Tibial nerve (tissue), 4 donors: Measurements from ENCODE around the gene MYCL.

Experiments
- EP300 ChIP-seq, 2 donors: sonication (generic); formaldehyde crosslinking; IDR thresholded peaks; one replicate each; pipeline ENCODE4 v1.6.1; 2017; ENCODE audit warnings: antibody characterized with exemption in 2 of 2, mild to moderate bottlenecking in 1 of 2
- POLR2A ChIP-seq, 2 donors: fragments of 450-650 bp; IDR thresholded peaks; one replicate each; pipeline ENCODE4 v1.6.1; 2017; ENCODE audit warnings: antibody characterized with exemption in 2 of 2, mild to moderate bottlenecking in 2 of 2, moderate library complexity in 2 of 2
- TF ChIP-seq, protein P1 (sequence below), 5 experiments: fragments of 200-600 bp in 3 of 5; fragments of 450-650 bp in 2 of 5; sonication (generic) in 3 of 5; IDR thresholded peaks; one replicate each; pipeline ENCODE4 v1.5.1; 2016 to 2019; ENCODE audit warnings: antibody characterized with exemption in 5 of 5, mild to moderate bottlenecking in 3 of 5, moderate library complexity in 2 of 5

DNA sequence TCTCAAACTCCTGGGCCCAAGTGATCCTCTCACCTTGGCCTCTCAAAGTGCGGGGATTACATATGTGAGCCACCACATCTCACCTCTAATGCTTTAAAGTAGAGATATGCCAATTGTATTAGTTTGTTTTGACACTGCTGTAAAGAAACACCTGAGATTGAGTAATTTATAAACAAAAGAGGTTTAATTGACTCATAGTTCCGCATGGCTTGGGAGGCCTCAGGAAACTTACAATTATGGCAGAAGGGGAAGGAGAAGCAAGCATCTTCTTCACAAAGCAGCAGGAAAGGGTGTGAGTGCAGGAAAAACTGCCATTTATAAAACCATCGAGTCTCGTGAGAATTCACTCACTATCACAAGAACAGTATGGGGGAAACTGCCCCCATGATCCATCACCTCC is 3.5 kb upstream of the MYCL start:
- TF ChIP-seq, protein P1, sequence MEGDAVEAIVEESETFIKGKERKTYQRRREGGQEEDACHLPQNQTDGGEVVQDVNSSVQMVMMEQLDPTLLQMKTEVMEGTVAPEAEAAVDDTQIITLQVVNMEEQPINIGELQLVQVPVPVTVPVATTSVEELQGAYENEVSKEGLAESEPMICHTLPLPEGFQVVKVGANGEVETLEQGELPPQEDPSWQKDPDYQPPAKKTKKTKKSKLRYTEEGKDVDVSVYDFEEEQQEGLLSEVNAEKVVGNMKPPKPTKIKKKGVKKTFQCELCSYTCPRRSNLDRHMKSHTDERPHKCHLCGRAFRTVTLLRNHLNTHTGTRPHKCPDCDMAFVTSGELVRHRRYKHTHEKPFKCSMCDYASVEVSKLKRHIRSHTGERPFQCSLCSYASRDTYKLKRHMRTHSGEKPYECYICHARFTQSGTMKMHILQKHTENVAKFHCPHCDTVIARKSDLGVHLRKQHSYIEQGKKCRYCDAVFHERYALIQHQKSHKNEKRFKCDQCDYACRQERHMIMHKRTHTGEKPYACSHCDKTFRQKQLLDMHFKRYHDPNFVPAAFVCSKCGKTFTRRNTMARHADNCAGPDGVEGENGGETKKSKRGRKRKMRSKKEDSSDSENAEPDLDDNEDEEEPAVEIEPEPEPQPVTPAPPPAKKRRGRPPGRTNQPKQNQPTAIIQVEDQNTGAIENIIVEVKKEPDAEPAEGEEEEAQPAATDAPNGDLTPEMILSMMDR (IDR thresholded peaks at IDR 0.05), result no peak
- TF ChIP-seq EP300 (IDR thresholded peaks at IDR 0.05) (no peak), POLR2A (IDR thresholded peaks at IDR 0.05) (no peak)
